Loucy (cell line): Measurements from ENCODE around the gene TMIGD3.

Experiments used
- EZH2phosphoT487 ChIP-seq: fragments of 200-600 bp; IDR thresholded peaks from 2 replicates; pipeline ENCODE4 v1.6.1; 2018; ENCODE audit warnings: antibody characterized with exemption, mild to moderate bottlenecking, moderate library complexity, borderline replicate concordance
- TF ChIP-seq, protein P1 (sequence below): fragments of 200-600 bp; sonication (generic); conservative IDR thresholded peaks from 2 replicates; pipeline ENCODE4 v1.5.1; 2014; ENCODE audit warnings: mild to moderate bottlenecking, antibody characterized with exemption, low read length

DNA sequence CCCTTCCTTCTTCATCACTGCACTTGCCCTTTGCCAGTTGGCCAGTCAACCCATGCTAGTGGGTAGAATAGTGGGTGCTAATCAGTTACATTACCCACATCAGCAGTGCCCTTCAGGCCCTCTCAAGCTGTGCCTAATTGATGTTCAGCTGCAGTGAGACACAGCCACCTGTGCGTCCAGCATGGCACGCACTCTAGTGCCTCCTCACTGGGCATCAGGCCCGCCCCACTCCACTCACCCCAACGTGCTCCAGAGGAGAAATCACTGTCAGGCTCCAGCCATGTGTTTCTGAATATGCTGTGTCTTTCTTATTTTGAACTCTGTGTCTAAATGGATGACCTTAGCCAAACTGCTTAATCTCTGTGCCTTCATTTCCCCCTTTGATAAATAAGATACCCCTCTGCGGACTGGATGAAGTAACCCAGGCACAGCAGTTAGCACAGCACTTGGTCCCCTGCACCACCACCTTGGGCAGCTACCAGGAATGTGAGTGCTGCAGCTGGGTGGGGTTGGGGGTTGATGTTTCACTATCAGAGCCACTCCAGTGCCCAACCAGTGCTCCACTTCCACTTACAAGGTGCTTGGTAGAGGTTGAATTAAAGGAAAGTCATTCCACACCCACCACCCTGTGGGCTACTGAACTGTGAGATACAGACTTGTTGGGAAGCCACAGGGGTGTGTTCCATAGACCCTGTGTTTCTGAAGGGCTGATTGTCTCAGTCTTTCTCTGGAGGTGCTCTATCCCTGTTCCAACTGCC, 8.9 kb upstream of the TMIGD3 start:
- TF ChIP-seq, protein P1, sequence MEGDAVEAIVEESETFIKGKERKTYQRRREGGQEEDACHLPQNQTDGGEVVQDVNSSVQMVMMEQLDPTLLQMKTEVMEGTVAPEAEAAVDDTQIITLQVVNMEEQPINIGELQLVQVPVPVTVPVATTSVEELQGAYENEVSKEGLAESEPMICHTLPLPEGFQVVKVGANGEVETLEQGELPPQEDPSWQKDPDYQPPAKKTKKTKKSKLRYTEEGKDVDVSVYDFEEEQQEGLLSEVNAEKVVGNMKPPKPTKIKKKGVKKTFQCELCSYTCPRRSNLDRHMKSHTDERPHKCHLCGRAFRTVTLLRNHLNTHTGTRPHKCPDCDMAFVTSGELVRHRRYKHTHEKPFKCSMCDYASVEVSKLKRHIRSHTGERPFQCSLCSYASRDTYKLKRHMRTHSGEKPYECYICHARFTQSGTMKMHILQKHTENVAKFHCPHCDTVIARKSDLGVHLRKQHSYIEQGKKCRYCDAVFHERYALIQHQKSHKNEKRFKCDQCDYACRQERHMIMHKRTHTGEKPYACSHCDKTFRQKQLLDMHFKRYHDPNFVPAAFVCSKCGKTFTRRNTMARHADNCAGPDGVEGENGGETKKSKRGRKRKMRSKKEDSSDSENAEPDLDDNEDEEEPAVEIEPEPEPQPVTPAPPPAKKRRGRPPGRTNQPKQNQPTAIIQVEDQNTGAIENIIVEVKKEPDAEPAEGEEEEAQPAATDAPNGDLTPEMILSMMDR = no peak
- no peak for TF ChIP-seq EZH2phosphoT487
